NCI-H2029 (cell line): ENCODE results near the gene MUC5AC.
"Not testable (repeated sequence)": the region's sequence is repeated elsewhere in the genome, so short reads cannot be mapped to it uniquely, and the experiment has no call there.

Experiments
- DNase-seq: peaks from one replicate; lab custom pipeline; 2025; lab: John Stamatoyannopoulos, UW

MUC5AC gene

GRCh38 chr11:1177771-1178090 is 20.0 kb downstream of the MUC5AC start:
- no peak for DNase-seq

- DNase-seq = no peak
Measured at GRCh38 chr11:1178201-1178885, 20.6 kb downstream of the MUC5AC start.

- DNase-seq = no peak
Measured at GRCh38 chr11:1178906-1179305, 21.2 kb downstream of the MUC5AC start.

GRCh38 chr11:1179641-1180040 is 21.9 kb downstream of the MUC5AC start:
- no peak for DNase-seq

GRCh38 chr11:1180171-1180570 is 22.4 kb downstream of the MUC5AC start:
- no peak for DNase-seq

- DNase-seq = no peak
Measured at GRCh38 chr11:1180947-1181391, 23.2 kb downstream of the MUC5AC start.

- DNase-seq = no peak
Measured at GRCh38 chr11:1181420-1181819, 23.7 kb downstream of the MUC5AC start.

GRCh38 chr11:1181853-1182535 is 24.2 kb downstream of the MUC5AC start:
- DNase-seq = no peak

- not testable (repeated sequence) for DNase-seq
Measured at GRCh38 chr11:1184139-1184538, 26.4 kb downstream of the MUC5AC start.

- not testable (repeated sequence) for DNase-seq
Measured at GRCh38 chr11:1188451-1189130, 30.8 kb downstream of the MUC5AC start.

- not testable (repeated sequence) for DNase-seq
Measured at GRCh38 chr11:1189816-1190215, 32.1 kb downstream of the MUC5AC start.

- not testable (repeated sequence) for DNase-seq
Measured at GRCh38 chr11:1191786-1192470, 34.2 kb downstream of the MUC5AC start.

GRCh38 chr11:1192741-1193325 is 35.1 kb downstream of the MUC5AC start:
- no peak for DNase-seq

GRCh38 chr11:1193326-1194230 is 35.8 kb downstream of the MUC5AC start:
- no peak for DNase-seq

GRCh38 chr11:1194231-1194976 is 36.7 kb downstream of the MUC5AC start:
- no peak for DNase-seq

GRCh38 chr11:1194977-1195681 is 37.4 kb downstream of the MUC5AC start:
- no peak for DNase-seq

- DNase-seq = no peak
Measured at GRCh38 chr11:1195682-1196515, 38.1 kb downstream of the MUC5AC start.

GRCh38 chr11:1196516-1197391 is 39.0 kb downstream of the MUC5AC start:
- no peak for DNase-seq
